ENCODE measurements around the gene DESI2. TPM values are rescaled to one million over a fixed set of nuclear protein-coding genes. Genes with fewer than 3 reads are reported as not detected.
"Not testable (repeated sequence)": the region's sequence is repeated elsewhere in the genome, so short reads cannot be mapped to it uniquely, and the experiment has no call there.

Gene DESI2
- total RNA-seq, 2 experiments from 2014 or later: 29.1 to 34.3 TPM

- CTCF ChIA-PET: no interaction called here
Measured at GRCh38 chr1:244678697-244679096, 25.8 kb downstream of the DESI2 start.

GRCh38 chr1:244680667-244681066 lies 27.7 kb downstream of the DESI2 start:
- ATAC-seq: no peak
- POLR2A ChIA-PET: no interaction called here

More at GRCh38 chr1:244678697-244679096, 25.8 kb downstream of the DESI2 start:
- DNase-seq (no peak), ATAC-seq (no peak)
- H3K4me1 Mint-ChIP-seq (ENCODE audit: low read depth): peaks cover 8% of the 10 kb centered on the region
- peaks cover 44% of the 10 kb centered on the region for H3K36me3 Mint-ChIP-seq (ENCODE audit: low read depth)
- H3K27ac Mint-ChIP-seq: no peak overlapping the region
- H3K27me3 Mint-ChIP-seq (ENCODE audit: low read depth): no peaks in the 10 kb centered on the region
- no peak overlapping the region for H3K4me3 Mint-ChIP-seq
- H3K9me3 Mint-ChIP-seq (ENCODE audit: insufficient read depth): no peaks in the 10 kb centered on the region
- POLR2A ChIA-PET: no interaction called here

GRCh38 chr1:244682087-244682486 lies 29.2 kb downstream of the DESI2 start:
- ATAC-seq; H3K27ac Mint-ChIP-seq; H3K4me1 Mint-ChIP-seq (ENCODE audit: low read depth); H3K27me3 Mint-ChIP-seq (ENCODE audit: low read depth); CTCF ChIA-PET; DNase-seq; H3K4me3 Mint-ChIP-seq; H3K9me3 Mint-ChIP-seq (ENCODE audit: insufficient read depth); POLR2A ChIA-PET: not testable (repeated sequence)
- H3K36me3 Mint-ChIP-seq (ENCODE audit: low read depth): peaks cover 43% of the 10 kb centered on the region

More at GRCh38 chr1:244680667-244681066, 27.7 kb downstream of the DESI2 start:
- CTCF ChIA-PET: no interaction called here
- Mint-ChIP-seq H3K9me3 (ENCODE audit: insufficient read depth) (no peaks in the 10 kb centered on the region), H3K27ac (no peak overlapping the region), H3K36me3 (ENCODE audit: low read depth) (peaks cover 36% of the 10 kb centered on the region), H3K4me1 (ENCODE audit: low read depth) (peaks cover 8% of the 10 kb centered on the region), H3K27me3 (ENCODE audit: low read depth) (no peaks in the 10 kb centered on the region), H3K4me3 (no peak overlapping the region)
- DNase-seq: no peak

- DNase-seq (no peak), ATAC-seq (no peak)
- no peaks in the 10 kb centered on the region for H3K27me3 Mint-ChIP-seq (ENCODE audit: low read depth)
- POLR2A ChIA-PET: no interaction called here
- H3K9me3 Mint-ChIP-seq (ENCODE audit: insufficient read depth): no peaks in the 10 kb centered on the region
- no peak overlapping the region for H3K4me3 Mint-ChIP-seq
- H3K36me3 Mint-ChIP-seq (ENCODE audit: low read depth): peaks cover 72% of the 10 kb centered on the region
- no peaks in the 10 kb centered on the region for H3K4me1 Mint-ChIP-seq (ENCODE audit: low read depth)
- H3K27ac Mint-ChIP-seq: no peak overlapping the region
- CTCF ChIA-PET: no interaction called here
Measured at GRCh38 chr1:244695937-244696336, 43.0 kb downstream of the DESI2 start.

GRCh38 chr1:244699741-244700140 lies 46.8 kb downstream of the DESI2 start:
- Mint-ChIP-seq H3K9me3 (ENCODE audit: insufficient read depth) (no peaks in the 10 kb centered on the region), H3K36me3 (ENCODE audit: low read depth) (peaks cover 58% of the 10 kb centered on the region), H3K27ac (no peak overlapping the region), H3K27me3 (ENCODE audit: low read depth) (no peaks in the 10 kb centered on the region), H3K4me3 (no peak overlapping the region), H3K4me1 (ENCODE audit: low read depth) (no peaks in the 10 kb centered on the region)
- ATAC-seq: no peak
- no peak for DNase-seq
- ChIA-PET CTCF (no interaction called here), POLR2A (no interaction called here)

- CTCF ChIA-PET: interaction anchor here (1.2 kb wide), 1 partner anchor 342 kb away, joined by 3 read pairs; no protein-coding TSS in a partner anchor
- no peak for ATAC-seq
Measured at GRCh38 chr1:244700808-244701207, 47.9 kb downstream of the DESI2 start.

GRCh38 chr1:244702620-244703019 lies 49.7 kb downstream of the DESI2 start:
- ChIA-PET POLR2A (no interaction called here), CTCF (no interaction called here)
- peaks cover 44% of the 10 kb centered on the region for H3K36me3 Mint-ChIP-seq (ENCODE audit: low read depth)
- no peak overlapping the region for H3K27ac Mint-ChIP-seq
- no peak overlapping the region for H3K4me3 Mint-ChIP-seq
- DNase-seq: no peak
- no peak for ATAC-seq
- no peaks in the 10 kb centered on the region for H3K27me3 Mint-ChIP-seq (ENCODE audit: low read depth)
- H3K9me3 Mint-ChIP-seq (ENCODE audit: insufficient read depth): no peaks in the 10 kb centered on the region
- no peaks in the 10 kb centered on the region for H3K4me1 Mint-ChIP-seq (ENCODE audit: low read depth)

More at GRCh38 chr1:244700808-244701207, 47.9 kb downstream of the DESI2 start:
- DNase-seq: no peak
- Mint-ChIP-seq H3K9me3 (ENCODE audit: insufficient read depth) (no peaks in the 10 kb centered on the region), H3K4me3 (no peak overlapping the region), H3K4me1 (ENCODE audit: low read depth) (no peaks in the 10 kb centered on the region), H3K36me3 (ENCODE audit: low read depth) (peaks cover 52% of the 10 kb centered on the region), H3K27ac (no peak overlapping the region), H3K27me3 (ENCODE audit: low read depth) (no peaks in the 10 kb centered on the region)
- POLR2A ChIA-PET: no interaction called here

GRCh38 chr1:244704107-244704506 lies 51.2 kb downstream of the DESI2 start:
- no peaks in the 10 kb centered on the region for H3K9me3 Mint-ChIP-seq (ENCODE audit: insufficient read depth)
- POLR2A ChIA-PET: no interaction called here
- H3K36me3 Mint-ChIP-seq (ENCODE audit: low read depth): peaks cover 32% of the 10 kb centered on the region
- DNase-seq: no peak
- H3K27ac Mint-ChIP-seq: no peak overlapping the region
- no peak for ATAC-seq
- no peak overlapping the region for H3K4me3 Mint-ChIP-seq
- no peaks in the 10 kb centered on the region for H3K4me1 Mint-ChIP-seq (ENCODE audit: low read depth)
- H3K27me3 Mint-ChIP-seq (ENCODE audit: low read depth): no peaks in the 10 kb centered on the region
- CTCF ChIA-PET: no interaction called here

- POLR2A ChIA-PET: no interaction called here
- Mint-ChIP-seq H3K4me1 (ENCODE audit: low read depth) (no peaks in the 10 kb centered on the region), H3K27me3 (ENCODE audit: low read depth) (no peaks in the 10 kb centered on the region)
Measured at GRCh38 chr1:244705261-244706234, 52.6 kb downstream of the DESI2 start.

GRCh38 chr1:244709076-244709475 lies 56.1 kb downstream of the DESI2 start:
- no peaks in the 10 kb centered on the region for H3K9me3 Mint-ChIP-seq (ENCODE audit: insufficient read depth)
- no peak for DNase-seq
- peaks cover 8% of the 10 kb centered on the region for H3K36me3 Mint-ChIP-seq (ENCODE audit: low read depth)
- ChIA-PET POLR2A (no interaction called here), CTCF (no interaction called here)
- no peak for ATAC-seq
- no peak overlapping the region for H3K4me3 Mint-ChIP-seq
- peaks cover 8% of the 10 kb centered on the region for H3K4me1 Mint-ChIP-seq (ENCODE audit: low read depth)
- no peak overlapping the region for H3K27ac Mint-ChIP-seq
- no peaks in the 10 kb centered on the region for H3K27me3 Mint-ChIP-seq (ENCODE audit: low read depth)

More at GRCh38 chr1:244705261-244706234, 52.6 kb downstream of the DESI2 start:
- no peaks in the 10 kb centered on the region for H3K9me3 Mint-ChIP-seq (ENCODE audit: insufficient read depth)
- H3K4me3 Mint-ChIP-seq: no peak overlapping the region
- ATAC-seq (no peak), DNase-seq (no peak)
- no peak overlapping the region for H3K27ac Mint-ChIP-seq
- H3K36me3 Mint-ChIP-seq (ENCODE audit: low read depth): peaks cover 20% of the 10 kb centered on the region
- CTCF ChIA-PET: interaction anchor here (0.6 kb wide), 1 partner anchor 13 kb away, joined by 3 read pairs; no protein-coding TSS in a partner anchor

GRCh38 chr1:244709476-244710368 lies 56.8 kb downstream of the DESI2 start:
- ChIA-PET POLR2A (no interaction called here), CTCF (no interaction called here)
- H3K4me3 Mint-ChIP-seq: no peak overlapping the region
- no peak for ATAC-seq
- H3K9me3 Mint-ChIP-seq (ENCODE audit: insufficient read depth): no peaks in the 10 kb centered on the region
- peaks cover 8% of the 10 kb centered on the region for H3K36me3 Mint-ChIP-seq (ENCODE audit: low read depth)
- no peak overlapping the region for H3K27ac Mint-ChIP-seq
- H3K4me1 Mint-ChIP-seq (ENCODE audit: low read depth): peaks cover 8% of the 10 kb centered on the region
- H3K27me3 Mint-ChIP-seq (ENCODE audit: low read depth): no peaks in the 10 kb centered on the region
- DNase-seq: no peak
